ENCODE results near the gene SH2D4B.

The SH2D4B gene

GRCh38 chr10:80580638-80581468 lies 43.2 kb downstream of the SH2D4B start:
- no peak overlapping the region for H3K27ac ChIP-seq
- no peak for TF ChIP-seq CTCF (conservative IDR thresholded peaks at IDR 0.05)

GRCh38 chr10:80581469-80581835 lies 43.8 kb downstream of the SH2D4B start:
- no peak for TF ChIP-seq CTCF (conservative IDR thresholded peaks at IDR 0.05)

GRCh38 chr10:80582286-80582960 lies 44.7 kb downstream of the SH2D4B start:
- H3K27ac ChIP-seq, result no peak overlapping the region
- no peak for TF ChIP-seq CTCF (conservative IDR thresholded peaks at IDR 0.05)

More at GRCh38 chr10:80581469-80581835, 43.8 kb downstream of the SH2D4B start:
- no peak overlapping the region for H3K27ac ChIP-seq

- no peak for TF ChIP-seq CTCF (conservative IDR thresholded peaks at IDR 0.05)
Measured at GRCh38 chr10:80583685-80584084, 46.0 kb downstream of the SH2D4B start.

GRCh38 chr10:80585812-80586211 lies 48.1 kb downstream of the SH2D4B start:
- no peak for TF ChIP-seq CTCF (conservative IDR thresholded peaks at IDR 0.05)
- H3K27ac ChIP-seq, result no peak overlapping the region

More at GRCh38 chr10:80583685-80584084, 46.0 kb downstream of the SH2D4B start:
- H3K27ac ChIP-seq, result no peak overlapping the region

- TF ChIP-seq CTCF (conservative IDR thresholded peaks at IDR 0.05), result no peak
- no peak overlapping the region for H3K27ac ChIP-seq
Measured at GRCh38 chr10:80588546-80588945, 50.8 kb downstream of the SH2D4B start.

- TF ChIP-seq CTCF (conservative IDR thresholded peaks at IDR 0.05), result no peak
- no peak overlapping the region for H3K27ac ChIP-seq
Measured at GRCh38 chr10:80589726-80590373, 52.1 kb downstream of the SH2D4B start.

Data from VCaP (cell line).